Nephron (organoid): ENCODE data around the gene RAP1GAP.

Source experiments
- H3K27ac Mint-ChIP-seq, 3 experiments: 2 replicates each; pipeline ENCODE4 v1.8.0; 2020; ENCODE audit warnings: mixed read lengths in 3 of 3, mild to moderate bottlenecking in 2 of 3, moderate library complexity in 1 of 3
- H3K27me3 Mint-ChIP-seq: 2 replicates; pipeline ENCODE4 v1.8.0; 2021; ENCODE audit warnings: low read depth, mild to moderate bottlenecking, moderate library complexity, mixed read lengths
- H3K36me3 Mint-ChIP-seq: 2 replicates; pipeline ENCODE4 v1.8.0; 2020; ENCODE audit warnings: low read depth, mixed read lengths
- H3K4me1 Mint-ChIP-seq: 2 replicates; pipeline ENCODE4 v1.8.0; 2020; ENCODE audit warnings: mixed read lengths
- H3K4me3 Mint-ChIP-seq, 3 experiments: 2 replicates each; pipeline ENCODE4 v1.8.0; 2020; ENCODE audit warnings: mild to moderate bottlenecking in 3 of 3, mixed read lengths in 3 of 3, moderate library complexity in 2 of 3
- H3K9me3 Mint-ChIP-seq: 2 replicates; pipeline ENCODE4 v1.8.0; 2020; ENCODE audit warnings: mixed read lengths
- CTCF ChIP-seq, 3 experiments: fragments of 200-600 bp; sonication (generic); IDR thresholded peaks; one replicate each; pipeline ENCODE4 v1.5.0; 2021; ENCODE audit warnings: antibody characterized with exemption in 3 of 3; ENCODE audit not compliant: unreplicated experiment in 3 of 3

The RAP1GAP gene

GRCh38 chr1:21652101-21652936, 16.8 kb downstream of the RAP1GAP start:
- Mint-ChIP-seq H3K9me3 (no peaks in the 10 kb centered on the region), H3K4me1 (peaks cover 12% of the 10 kb centered on the region), H3K36me3 (no peaks in the 10 kb centered on the region), H3K27me3 (peaks cover 52% of the 10 kb centered on the region), H3K27ac (peak overlapping the region in 1 of 3 experiments; percentile 25), H3K4me3 (peak overlapping the region; percentile 81 to 85 (median 85))
- TF ChIP-seq CTCF (IDR thresholded peaks at IDR 0.05; ENCODE audit: unreplicated experiment in 3 of 3): no peak

- no peaks in the 10 kb centered on the region for H3K9me3 Mint-ChIP-seq
- peaks cover 6% of the 10 kb centered on the region for H3K4me1 Mint-ChIP-seq
- H3K36me3 Mint-ChIP-seq: no peaks in the 10 kb centered on the region
- peak overlapping the region in 2 of 3 experiments; percentile 22 to 60 for H3K27ac Mint-ChIP-seq
- H3K27me3 Mint-ChIP-seq: peaks cover 44% of the 10 kb centered on the region
- no peak for TF ChIP-seq CTCF (IDR thresholded peaks at IDR 0.05; ENCODE audit: unreplicated experiment in 3 of 3)
- H3K4me3 Mint-ChIP-seq: peak overlapping the region; percentile 79 to 90 (median 86)
These were observed 17.7 kb downstream of the RAP1GAP start for GRCh38 chr1:21651214-21652042.

- no peaks in the 10 kb centered on the region for H3K36me3 Mint-ChIP-seq
- no peak for TF ChIP-seq CTCF (IDR thresholded peaks at IDR 0.05; ENCODE audit: unreplicated experiment in 3 of 3)
- peaks cover 6% of the 10 kb centered on the region for H3K4me1 Mint-ChIP-seq
- H3K27ac Mint-ChIP-seq: no peak overlapping the region
- peaks cover 44% of the 10 kb centered on the region for H3K27me3 Mint-ChIP-seq
- H3K4me3 Mint-ChIP-seq: peak overlapping the region; percentile 59 to 86 (median 75)
- no peaks in the 10 kb centered on the region for H3K9me3 Mint-ChIP-seq
These were observed 18.8 kb downstream of the RAP1GAP start for GRCh38 chr1:21650400-21650799.

- Mint-ChIP-seq H3K36me3 (no peaks in the 10 kb centered on the region), H3K4me3 (peak overlapping the region in 2 of 3 experiments; percentile 28 to 51), H3K27me3 (peaks cover 36% of the 10 kb centered on the region), H3K9me3 (no peaks in the 10 kb centered on the region), H3K27ac (no peak overlapping the region), H3K4me1 (peaks cover 6% of the 10 kb centered on the region)
- no peak for TF ChIP-seq CTCF (IDR thresholded peaks at IDR 0.05; ENCODE audit: unreplicated experiment in 3 of 3)
These were observed 19.8 kb downstream of the RAP1GAP start for GRCh38 chr1:21649315-21649714.

- peaks cover 38% of the 10 kb centered on the region for H3K27me3 Mint-ChIP-seq
- H3K4me1 Mint-ChIP-seq: peaks cover 6% of the 10 kb centered on the region
- no peaks in the 10 kb centered on the region for H3K36me3 Mint-ChIP-seq
- TF ChIP-seq CTCF (IDR thresholded peaks at IDR 0.05; ENCODE audit: unreplicated experiment in 3 of 3): no peak
- H3K9me3 Mint-ChIP-seq: no peaks in the 10 kb centered on the region
- H3K4me3 Mint-ChIP-seq: peak overlapping the region in 2 of 3 experiments; percentile 28 to 51
- H3K27ac Mint-ChIP-seq: no peak overlapping the region
These were observed 20.4 kb downstream of the RAP1GAP start for GRCh38 chr1:21648791-21649190.
